GM12872 (cell line): ENCODE results near the gene APOLD1.

Source experiments
- TF ChIP-seq, protein P1 (sequence below): IDR thresholded peaks from 3 replicates; pipeline ENCODE4 v1.5.1; 2011; ENCODE audit warnings: low read depth, mild to moderate bottlenecking, low read length, moderate library complexity; ENCODE audit not compliant: insufficient read depth

Gene APOLD1

DNA sequence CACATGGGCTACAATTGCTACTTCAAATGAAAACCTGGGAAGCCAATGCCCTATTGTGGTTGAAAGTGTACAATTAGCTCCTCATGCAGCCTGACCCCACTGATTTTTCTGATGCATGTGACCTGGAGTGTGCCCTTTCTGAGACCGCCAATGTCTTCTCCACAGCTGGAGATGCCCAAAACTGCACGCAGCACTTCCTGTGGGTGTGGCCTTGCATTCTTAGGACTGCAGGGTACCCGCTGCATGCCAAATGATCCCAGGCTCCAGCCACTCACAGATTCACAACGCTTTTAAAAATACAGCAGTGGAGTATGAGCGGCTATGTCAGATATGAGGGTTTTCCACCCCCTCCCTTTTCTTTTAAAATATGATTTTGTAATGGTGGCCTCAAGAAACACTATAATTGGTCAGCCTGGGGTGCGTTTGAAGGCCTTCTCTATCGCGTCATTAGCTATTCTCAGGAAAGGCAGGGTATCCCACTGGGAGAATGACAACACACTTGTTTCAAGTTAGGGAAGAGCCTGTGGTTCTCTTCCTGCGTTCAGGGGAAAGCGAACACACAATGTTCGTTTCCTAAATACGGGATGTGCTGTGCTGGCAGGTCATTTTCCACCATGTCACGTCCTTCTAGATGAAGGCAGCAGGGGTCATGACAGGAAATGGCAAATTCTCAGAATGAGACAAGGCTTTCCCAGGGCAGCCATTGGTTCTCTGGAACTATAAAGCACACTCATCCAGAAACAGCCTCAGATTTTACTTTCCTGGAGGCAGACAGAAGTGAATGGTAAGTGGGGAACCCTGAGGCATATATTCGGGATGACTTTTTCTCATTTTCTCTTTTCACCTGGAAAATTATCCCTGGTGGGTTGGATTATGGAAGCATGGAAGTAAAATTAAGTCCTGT is at the start of gene APOLD1:
TSS of gene APOLD1 (plus strand) at position 749 of the 904 bp plus-strand sequence. CDS start at position 782, 33 bp downstream.
- TF ChIP-seq, protein P1, sequence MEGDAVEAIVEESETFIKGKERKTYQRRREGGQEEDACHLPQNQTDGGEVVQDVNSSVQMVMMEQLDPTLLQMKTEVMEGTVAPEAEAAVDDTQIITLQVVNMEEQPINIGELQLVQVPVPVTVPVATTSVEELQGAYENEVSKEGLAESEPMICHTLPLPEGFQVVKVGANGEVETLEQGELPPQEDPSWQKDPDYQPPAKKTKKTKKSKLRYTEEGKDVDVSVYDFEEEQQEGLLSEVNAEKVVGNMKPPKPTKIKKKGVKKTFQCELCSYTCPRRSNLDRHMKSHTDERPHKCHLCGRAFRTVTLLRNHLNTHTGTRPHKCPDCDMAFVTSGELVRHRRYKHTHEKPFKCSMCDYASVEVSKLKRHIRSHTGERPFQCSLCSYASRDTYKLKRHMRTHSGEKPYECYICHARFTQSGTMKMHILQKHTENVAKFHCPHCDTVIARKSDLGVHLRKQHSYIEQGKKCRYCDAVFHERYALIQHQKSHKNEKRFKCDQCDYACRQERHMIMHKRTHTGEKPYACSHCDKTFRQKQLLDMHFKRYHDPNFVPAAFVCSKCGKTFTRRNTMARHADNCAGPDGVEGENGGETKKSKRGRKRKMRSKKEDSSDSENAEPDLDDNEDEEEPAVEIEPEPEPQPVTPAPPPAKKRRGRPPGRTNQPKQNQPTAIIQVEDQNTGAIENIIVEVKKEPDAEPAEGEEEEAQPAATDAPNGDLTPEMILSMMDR, result no peak

GRCh38 chr12:12736759-12737676 is 48.4 kb upstream of the APOLD1 start:
- TF ChIP-seq, protein P1, result peak; percentile 58

DNA sequence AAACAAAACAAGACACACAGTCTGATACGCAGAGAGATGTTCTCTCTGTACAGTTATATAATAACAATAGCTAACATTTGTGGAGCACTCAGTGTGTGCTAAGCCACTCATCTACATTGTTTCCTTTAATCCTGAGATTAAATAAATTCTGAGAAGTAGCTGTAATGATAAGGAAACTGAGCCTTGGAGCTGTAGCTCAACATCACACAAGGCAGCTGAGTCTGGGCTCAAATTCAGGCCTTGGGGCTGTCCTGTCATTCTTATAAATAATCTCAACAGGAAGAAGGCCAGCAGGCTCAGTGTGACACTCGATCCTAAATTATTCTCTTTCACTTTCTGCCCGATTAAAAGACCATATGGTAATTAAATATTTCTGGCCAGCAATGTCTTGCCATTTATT is 43.8 kb upstream of the APOLD1 start:
- TF ChIP-seq, protein P1, result no peak

DNA sequence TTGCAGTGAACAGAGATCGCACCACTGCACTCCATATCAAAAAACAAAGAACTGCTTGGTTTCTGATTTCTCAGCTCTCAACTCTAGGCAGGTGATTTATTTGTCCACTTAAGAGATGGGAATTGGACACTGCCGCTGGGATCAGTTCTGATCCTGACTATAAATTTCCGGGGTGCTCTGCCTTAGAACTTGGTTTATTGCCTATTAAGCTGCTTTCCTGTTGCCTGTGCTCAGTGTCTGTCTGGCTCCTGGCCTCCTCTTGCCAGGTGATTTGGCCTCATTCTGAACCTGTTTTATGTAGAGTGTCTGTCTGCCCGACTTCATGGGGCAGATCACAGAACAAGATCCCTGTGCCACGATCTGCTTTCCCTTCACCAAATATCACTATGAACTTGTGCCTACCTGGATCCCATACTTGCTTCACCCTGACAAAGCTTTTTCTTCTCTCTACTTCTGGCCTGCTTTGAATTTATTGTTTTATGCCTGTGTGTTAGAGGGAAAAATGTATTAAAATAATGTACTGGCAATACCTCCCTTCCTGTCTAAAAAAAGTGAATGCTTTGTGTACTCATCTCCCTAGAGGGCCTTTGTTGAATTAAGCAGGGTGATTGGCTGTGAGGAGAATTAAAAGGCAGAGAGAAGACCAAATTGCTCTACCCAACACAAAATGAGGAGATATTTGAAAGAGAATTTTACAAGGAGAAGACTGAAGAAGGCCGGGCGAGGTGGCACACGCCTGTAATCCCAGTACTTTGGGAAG is 40.7 kb upstream of the APOLD1 start:
- TF ChIP-seq, protein P1, result no peak

DNA sequence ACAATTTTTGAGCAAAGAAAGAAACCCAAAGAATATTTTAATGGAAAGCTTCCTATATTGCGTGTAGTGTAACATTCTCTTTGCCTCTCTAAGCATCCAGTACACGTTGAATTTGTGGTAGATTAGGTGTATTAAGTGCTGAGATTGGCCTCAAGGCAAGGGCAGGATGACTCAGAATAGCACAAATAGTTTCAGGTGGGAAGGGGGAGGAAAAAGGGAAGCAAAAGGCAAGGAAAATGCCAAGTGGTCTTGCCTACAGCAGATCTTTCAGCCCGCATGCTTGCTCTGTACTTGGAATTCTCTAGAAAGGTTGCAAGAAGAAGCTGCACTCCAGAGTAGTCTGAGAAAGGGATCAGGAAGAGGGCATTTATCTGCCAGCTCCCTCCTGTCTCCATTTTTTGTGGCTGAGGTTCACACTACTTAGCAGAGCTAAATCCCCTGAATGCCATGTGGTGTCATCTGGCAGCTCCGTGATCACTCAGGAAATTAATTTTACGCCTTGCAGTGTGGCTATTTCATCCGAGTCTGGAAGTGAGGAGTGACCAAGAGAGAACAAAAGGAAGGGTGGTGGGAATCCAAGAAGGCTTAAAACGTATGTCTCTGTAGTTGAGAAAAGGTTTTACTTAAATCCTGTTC is 39.8 kb upstream of the APOLD1 start:
- TF ChIP-seq, protein P1, result no peak

- TF ChIP-seq, protein P1, result no peak
Measured at GRCh38 chr12:12747278-12747677, 38.2 kb upstream of the APOLD1 start.
